Measurements from ENCODE around the gene CDC27. TPM values are rescaled to one million over a fixed set of nuclear protein-coding genes. Genes with fewer than 3 reads are reported as not detected.

The CDC27 gene
- total and polyA plus RNA-seq, 5 donors = 15.2 to 87.0 (median 82.0) TPM

DNA sequence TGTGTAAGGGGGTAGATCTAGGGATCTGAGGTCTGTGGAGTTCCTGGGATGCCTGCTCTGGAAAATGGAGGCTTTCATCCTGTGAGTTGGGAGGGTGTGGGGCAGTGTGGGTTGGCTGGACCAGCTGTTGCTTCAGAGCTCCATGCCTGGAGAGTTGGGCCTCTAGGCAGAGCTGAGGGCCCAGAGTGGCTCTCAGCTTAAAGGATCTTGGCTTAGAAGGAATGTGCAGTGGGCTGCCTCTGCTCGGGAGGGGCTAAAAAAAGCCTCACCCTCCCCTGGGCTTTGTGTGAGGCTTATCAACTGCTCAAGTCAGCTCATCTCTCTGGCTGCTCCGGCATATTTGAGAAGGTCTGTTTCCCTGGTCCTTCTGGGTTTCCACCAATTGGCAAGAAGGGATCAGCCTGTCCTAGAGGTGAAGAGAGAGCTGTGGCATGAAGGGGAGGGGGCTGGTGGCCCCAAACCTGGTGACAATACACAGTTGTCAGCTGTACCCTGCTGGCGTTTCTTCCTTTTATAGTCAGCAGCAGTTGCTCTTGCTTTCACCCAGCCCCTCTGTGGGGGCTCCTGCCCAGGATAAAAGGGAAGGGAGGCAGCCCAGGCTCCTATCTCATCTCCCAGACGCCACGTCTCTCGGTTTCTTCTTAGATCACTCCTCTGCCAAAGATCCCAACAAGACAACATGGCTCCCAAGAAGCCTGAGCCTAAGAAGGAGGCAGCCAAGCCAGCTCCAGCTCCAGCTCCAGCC, 19.8 kb upstream of the CDC27 start, which contains the start of gene MYL4:
Gene MYL4, plus strand, starts transcription at position 605 of the 745 bp plus-strand sequence. Its CDS starts 75 bp downstream, at position 680.
- peak within 1 kb of the TSS; percentile 62 for H3K4me3 ChIP-seq (ENCODE audit: low read length)
- H3K27me3 ChIP-seq (ENCODE audit: control insufficient read depth, insufficient read depth) = no peaks in the 10 kb centered on the region
- H3K27ac ChIP-seq (ENCODE audit: low read length) = peak within 1 kb of the TSS; percentile 94
- no peaks in the 10 kb centered on the region for H3K9me3 ChIP-seq (ENCODE audit: control insufficient read depth, low read length)
- peaks cover 12% of the 10 kb centered on the region for H3K4me1 ChIP-seq (ENCODE audit: control insufficient read depth, insufficient read depth, low read length)
- intact Hi-C loops (cut with DNase I) = no loop called here
- WGBS = 47% methylated on average over 6 of the region's 6 CpGs
- DNase-seq (peak; percentile 30 to 75 (median 75)), ATAC-seq (peak; percentile 66 to 76)

DNA sequence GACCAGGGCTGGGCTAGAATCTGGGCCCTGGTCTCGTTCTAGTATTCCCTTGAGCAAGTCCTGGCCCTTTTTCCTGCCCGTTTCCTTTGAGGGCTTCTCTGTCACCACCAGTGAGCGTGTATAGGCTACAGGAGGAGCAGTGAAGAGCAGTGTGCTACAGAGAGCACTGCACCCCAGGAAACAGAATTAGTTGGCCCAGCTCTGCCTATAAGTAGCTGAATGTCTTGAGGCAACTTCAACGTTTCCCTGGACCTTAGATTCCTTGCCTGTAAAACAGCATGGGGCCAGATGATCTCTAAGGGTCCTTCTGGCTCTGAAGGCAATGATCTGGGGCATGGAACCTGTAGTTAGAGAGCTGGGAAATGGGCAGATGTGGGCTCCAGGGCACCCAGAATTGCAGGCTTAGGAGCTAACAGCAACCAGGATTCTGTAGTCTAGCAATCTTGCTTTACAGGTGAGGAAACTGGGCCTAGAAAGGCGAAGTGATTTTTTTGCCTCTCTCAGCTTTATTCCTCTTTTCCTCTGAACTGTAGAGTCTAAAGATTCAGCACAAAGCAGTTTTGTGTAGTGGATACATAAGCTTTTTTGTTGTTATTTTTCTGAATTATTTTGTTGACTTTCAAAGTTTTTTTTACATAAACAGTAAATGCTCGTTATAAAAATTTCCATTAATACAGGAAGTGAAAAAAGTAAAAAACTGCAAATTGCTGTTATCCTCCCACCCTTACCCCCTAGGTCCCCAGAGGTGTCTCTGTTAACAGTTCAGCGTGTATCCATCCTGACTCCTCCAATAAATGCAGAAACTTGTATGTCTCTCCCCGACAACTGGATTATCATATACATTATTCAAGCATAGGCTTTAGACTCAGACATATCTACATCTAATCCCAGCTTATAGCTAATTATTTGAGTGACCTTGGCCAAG, 18.3 kb upstream of the CDC27 start:
- no peak for ATAC-seq
- no peaks in the 10 kb centered on the region for H3K27me3 ChIP-seq (ENCODE audit: control insufficient read depth, insufficient read depth)
- H3K4me3 ChIP-seq (ENCODE audit: low read length) = no peak overlapping the region
- intact Hi-C loops (cut with DNase I) = no loop called here
- H3K27ac ChIP-seq (ENCODE audit: low read length) = peak overlapping the region; percentile 50
- peaks cover 12% of the 10 kb centered on the region for H3K4me1 ChIP-seq (ENCODE audit: control insufficient read depth, insufficient read depth, low read length)
- no peaks in the 10 kb centered on the region for H3K9me3 ChIP-seq (ENCODE audit: control insufficient read depth, low read length)
- DNase-seq = no peak
- 77% methylated on average over 8 of the region's 8 CpGs for WGBS

DNA sequence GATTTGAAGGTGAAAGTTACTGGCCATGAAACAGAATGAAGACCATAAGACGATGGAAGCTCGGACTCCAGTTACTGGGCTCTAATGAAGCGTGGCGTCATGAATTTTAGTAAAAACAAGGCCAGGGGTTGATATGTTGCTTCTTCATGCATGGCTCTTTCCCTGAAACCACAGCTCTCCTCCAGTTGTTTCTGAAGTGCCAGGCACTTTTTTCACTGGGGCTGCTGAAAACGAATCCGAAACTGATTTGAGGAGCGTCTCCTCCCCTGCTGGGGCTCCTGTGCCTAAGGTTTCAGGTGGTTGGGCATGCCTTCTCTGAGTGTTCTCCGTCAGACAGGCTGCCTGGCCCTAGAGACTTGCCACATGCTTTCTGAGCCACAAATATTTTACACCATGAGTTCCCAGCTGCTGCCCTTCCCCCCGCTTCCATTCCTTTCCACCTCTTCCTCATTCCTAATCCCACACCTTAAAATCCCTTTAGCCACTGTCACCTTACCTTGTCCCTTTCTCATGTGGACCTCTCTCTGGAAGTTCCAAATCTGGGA, 16.4 kb upstream of the CDC27 start:
- H3K9me3 ChIP-seq (ENCODE audit: control insufficient read depth, low read length) = no peaks in the 10 kb centered on the region
- DNase-seq (peak in 2 of 3 donors; percentile 31 to 73), ATAC-seq (peak; percentile 40 to 53)
- H3K4me1 ChIP-seq (ENCODE audit: control insufficient read depth, insufficient read depth, low read length) = peaks cover 12% of the 10 kb centered on the region
- intact Hi-C loops (cut with DNase I) = no loop called here
- no peaks in the 10 kb centered on the region for H3K27me3 ChIP-seq (ENCODE audit: control insufficient read depth, insufficient read depth)
- peak overlapping the region; percentile 93 for H3K27ac ChIP-seq (ENCODE audit: low read length)
- 36% methylated on average over 9 of the region's 9 CpGs for WGBS
- no peak overlapping the region for H3K4me3 ChIP-seq (ENCODE audit: low read length)

DNA sequence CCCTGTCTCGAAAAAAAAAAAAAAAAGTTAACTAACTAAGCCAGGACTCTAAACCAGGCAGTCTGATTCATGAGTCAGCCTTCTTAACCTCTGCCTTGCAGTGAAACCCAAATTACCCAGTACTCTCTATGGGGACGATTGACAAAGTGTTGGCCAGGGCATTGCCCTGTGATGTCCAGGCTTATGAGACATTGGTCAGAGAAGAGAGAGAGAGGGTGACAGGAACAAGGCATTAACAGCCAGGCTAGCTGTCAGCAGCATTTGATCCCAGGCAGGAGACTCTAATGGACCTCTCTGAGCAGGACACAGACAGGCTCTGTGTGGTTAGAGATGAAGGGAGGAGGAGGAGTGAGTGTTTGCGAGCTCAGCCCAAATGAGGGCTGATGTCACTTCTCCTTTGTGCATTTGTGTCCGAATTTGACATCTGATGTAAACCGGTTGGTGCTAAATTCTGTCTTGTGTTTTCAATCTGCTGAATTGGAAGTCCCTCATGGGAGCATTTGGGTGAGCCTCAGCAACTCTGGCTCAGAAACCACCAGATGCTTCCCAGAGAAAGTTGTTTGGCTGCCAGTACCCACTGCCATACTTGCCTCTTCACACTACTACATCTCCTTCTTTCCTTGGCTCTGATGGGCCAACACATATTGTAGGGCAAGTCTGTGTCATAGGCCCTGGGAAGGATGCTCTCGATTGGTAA, 15.8 kb upstream of the CDC27 start:
- no peaks in the 10 kb centered on the region for H3K27me3 ChIP-seq (ENCODE audit: control insufficient read depth, insufficient read depth)
- ATAC-seq (peak; percentile 62 to 76), DNase-seq (peak in 2 of 3 donors; percentile 50 to 54)
- intact Hi-C loops (cut with DNase I) = no loop called here
- H3K4me3 ChIP-seq (ENCODE audit: low read length) = no peak overlapping the region
- WGBS = 25% methylated on average over 6 of the region's 6 CpGs
- peak overlapping the region; percentile 93 for H3K27ac ChIP-seq (ENCODE audit: low read length)
- peaks cover 12% of the 10 kb centered on the region for H3K4me1 ChIP-seq (ENCODE audit: control insufficient read depth, insufficient read depth, low read length)
- H3K9me3 ChIP-seq (ENCODE audit: control insufficient read depth, low read length) = no peaks in the 10 kb centered on the region

DNA sequence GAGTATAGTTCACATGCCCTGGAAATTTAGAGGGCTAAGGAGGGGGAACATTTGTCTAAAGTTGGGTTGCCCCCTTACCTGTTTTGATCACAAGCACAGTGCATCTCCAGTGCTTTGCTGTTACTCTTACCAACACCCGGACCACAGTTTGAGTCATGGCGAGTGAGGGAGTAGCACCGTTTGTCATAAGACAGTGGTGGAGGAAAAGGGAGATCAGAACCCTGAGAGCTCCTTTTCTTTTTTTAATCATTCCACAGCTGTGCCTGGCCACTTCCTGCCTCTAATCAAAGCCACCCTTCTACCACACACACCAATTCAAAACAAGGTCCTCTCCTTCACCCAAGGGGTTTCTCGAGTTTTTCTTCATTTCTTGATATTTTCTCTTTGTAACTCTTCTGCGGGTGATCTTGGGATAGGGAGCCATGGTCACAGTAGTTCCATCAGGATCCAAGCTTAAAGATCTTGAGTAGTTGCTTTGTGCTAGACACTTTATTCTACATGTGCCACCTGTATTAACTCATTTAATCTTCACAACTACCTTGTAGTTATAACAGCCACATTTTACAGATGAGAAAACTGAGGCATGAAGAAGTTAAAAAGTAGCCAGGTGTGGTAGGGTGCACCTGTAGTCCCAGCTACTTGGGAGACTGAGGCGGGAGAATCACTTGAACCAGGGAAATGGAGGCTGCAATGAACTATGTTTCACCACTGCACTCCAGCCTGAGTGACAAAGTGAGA, 15.1 kb upstream of the CDC27 start:
- H3K4me1 ChIP-seq (ENCODE audit: control insufficient read depth, insufficient read depth, low read length) = peaks cover 12% of the 10 kb centered on the region
- H3K27ac ChIP-seq (ENCODE audit: low read length) = peak overlapping the region; percentile 93
- WGBS = 74% methylated on average over 6 of the region's 6 CpGs
- H3K9me3 ChIP-seq (ENCODE audit: control insufficient read depth, low read length) = no peaks in the 10 kb centered on the region
- DNase-seq (no peak), ATAC-seq (no peak)
- H3K27me3 ChIP-seq (ENCODE audit: control insufficient read depth, insufficient read depth) = no peaks in the 10 kb centered on the region
- intact Hi-C loops (cut with DNase I) = no loop called here
- H3K4me3 ChIP-seq (ENCODE audit: low read length) = no peak overlapping the region

DNA sequence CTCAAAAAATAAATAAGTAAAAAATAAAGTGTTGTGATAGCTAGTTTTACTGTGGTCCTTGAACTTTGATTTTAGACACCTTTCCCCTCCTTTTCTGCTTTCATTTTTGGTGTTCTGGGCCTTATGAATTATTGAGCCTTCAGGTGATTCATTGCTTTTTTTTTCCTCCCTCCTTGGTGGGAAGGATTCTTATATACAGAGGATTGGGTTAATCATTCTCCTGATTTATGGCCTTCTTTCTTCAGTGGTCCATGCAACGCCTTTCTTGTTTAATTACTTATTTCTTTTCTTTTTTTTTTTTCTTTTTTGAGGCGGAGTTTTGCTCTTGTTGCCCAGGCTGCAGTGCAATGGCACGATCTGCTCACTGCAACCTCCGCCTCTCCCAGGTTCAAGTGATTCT, 12.1 kb upstream of the CDC27 start:
- intact Hi-C loops (cut with DNase I) = no loop called here
- DNase-seq (no peak), ATAC-seq (no peak)
- H3K27ac ChIP-seq (ENCODE audit: low read length) = no peak overlapping the region
- 96% methylated on average over 4 of the region's 4 CpGs for WGBS
- peaks cover 15% of the 10 kb centered on the region for H3K4me1 ChIP-seq (ENCODE audit: control insufficient read depth, insufficient read depth, low read length)
- H3K27me3 ChIP-seq (ENCODE audit: control insufficient read depth, insufficient read depth) = no peaks in the 10 kb centered on the region
- H3K9me3 ChIP-seq (ENCODE audit: control insufficient read depth, low read length) = no peaks in the 10 kb centered on the region
- no peak overlapping the region for H3K4me3 ChIP-seq (ENCODE audit: low read length)

DNA sequence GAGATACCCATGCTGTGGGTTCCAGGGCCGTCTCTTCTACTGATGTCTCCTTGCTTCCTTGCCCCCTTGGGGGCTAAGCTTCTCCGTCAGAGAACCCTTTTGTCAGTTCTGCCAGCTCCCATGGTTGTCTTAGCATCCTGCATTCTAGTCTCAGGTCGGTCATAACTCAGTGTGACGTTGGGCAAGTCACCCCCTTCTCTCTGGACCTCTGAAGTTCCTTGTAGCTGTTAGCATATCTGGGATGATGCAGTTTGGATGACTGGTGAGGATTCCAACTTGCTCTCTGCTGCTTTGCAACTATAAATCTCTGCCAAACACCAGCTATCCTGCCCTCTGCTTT, 11.2 kb upstream of the CDC27 start:
- 76% methylated on average over 4 of the region's 4 CpGs for WGBS
- DNase-seq (no peak), ATAC-seq (no peak)
- H3K27ac ChIP-seq (ENCODE audit: low read length) = no peak overlapping the region
- no peak overlapping the region for H3K4me3 ChIP-seq (ENCODE audit: low read length)
- peaks cover 9% of the 10 kb centered on the region for H3K4me1 ChIP-seq (ENCODE audit: control insufficient read depth, insufficient read depth, low read length)
- H3K27me3 ChIP-seq (ENCODE audit: control insufficient read depth, insufficient read depth) = no peaks in the 10 kb centered on the region
- no peaks in the 10 kb centered on the region for H3K9me3 ChIP-seq (ENCODE audit: control insufficient read depth, low read length)
- intact Hi-C loops (cut with DNase I) = no loop called here

DNA sequence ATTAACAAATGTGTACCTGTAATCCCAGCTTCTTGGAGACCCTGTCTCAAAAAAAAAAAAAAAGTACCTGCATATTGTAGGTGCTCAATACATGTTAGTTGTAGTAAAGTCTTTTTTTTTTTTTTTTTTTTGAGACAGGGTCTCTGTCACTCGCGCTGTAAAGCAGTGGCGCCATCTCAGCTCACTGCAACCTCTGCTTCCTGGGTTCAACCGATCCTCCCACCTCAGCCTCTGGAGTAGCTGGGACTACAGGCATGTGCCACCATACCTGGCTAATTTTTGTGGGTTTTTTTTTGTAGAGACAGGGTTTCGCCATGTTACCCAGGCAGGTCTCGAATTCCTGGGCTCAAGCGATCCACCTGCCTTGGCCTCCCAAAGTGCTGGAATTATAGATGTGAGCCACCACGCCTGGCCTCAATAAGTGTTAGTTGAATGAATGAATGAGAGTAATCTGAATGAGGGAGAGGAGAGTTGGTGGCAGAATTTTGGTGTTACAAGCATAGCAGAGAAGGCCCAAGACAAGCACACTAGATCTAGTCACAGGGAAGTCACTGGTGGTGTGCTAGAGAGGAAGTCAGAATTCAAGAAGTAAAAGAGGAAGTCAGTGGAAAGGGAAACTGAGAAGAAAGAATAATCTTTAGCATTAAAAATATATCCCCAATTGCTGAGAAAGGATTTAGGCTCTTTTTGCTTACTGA, 10.7 kb upstream of the CDC27 start:
- Histone ChIP-seq H3K9me3 (ENCODE audit: control insufficient read depth, low read length) (no peaks in the 10 kb centered on the region), H3K27ac (ENCODE audit: low read length) (no peak overlapping the region), H3K4me1 (ENCODE audit: control insufficient read depth, insufficient read depth, low read length) (peaks cover 5% of the 10 kb centered on the region), H3K4me3 (ENCODE audit: low read length) (no peak overlapping the region), H3K27me3 (ENCODE audit: control insufficient read depth, insufficient read depth) (no peaks in the 10 kb centered on the region)
- 97% methylated on average over 8 of the region's 8 CpGs for whole genome bisulfite sequencing
- ATAC-seq (no peak), DNase-seq (no peak)
- intact Hi-C loops (cut with DNase I) = no loop called here

DNA sequence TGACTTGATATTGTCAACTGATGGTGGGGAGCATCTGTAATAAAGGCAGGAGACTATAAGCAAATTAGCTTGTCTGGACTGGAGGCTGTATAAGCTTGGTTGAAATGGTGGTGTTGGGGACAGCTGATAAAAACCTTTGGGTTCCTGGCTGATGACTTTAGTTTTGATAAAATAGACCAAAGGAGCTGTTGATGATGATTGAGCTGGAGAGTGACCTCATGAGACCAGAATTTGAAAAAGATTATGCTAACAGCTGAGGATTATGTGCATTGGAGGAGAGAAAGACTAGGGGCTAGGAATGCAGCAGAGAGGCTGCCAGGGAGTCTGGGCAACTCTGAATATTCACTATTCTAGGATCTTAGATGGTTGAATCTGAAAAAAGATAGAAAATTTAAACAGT, 8.7 kb upstream of the CDC27 start:
- Histone ChIP-seq H3K4me3 (ENCODE audit: low read length) (no peak overlapping the region), H3K27ac (ENCODE audit: low read length) (no peak overlapping the region), H3K4me1 (ENCODE audit: control insufficient read depth, insufficient read depth, low read length) (peaks cover 2% of the 10 kb centered on the region), H3K9me3 (ENCODE audit: control insufficient read depth, low read length) (no peaks in the 10 kb centered on the region), H3K27me3 (ENCODE audit: control insufficient read depth, insufficient read depth) (no peaks in the 10 kb centered on the region)
- DNase-seq = no peak
- no peak for ATAC-seq
- intact Hi-C loops (cut with DNase I) = no loop called here

Measured in right cardiac atrium (tissue), 5 donors.